ENCODE results near the gene INPP4B. TPM values are rescaled to one million over a fixed set of nuclear protein-coding genes. Genes with fewer than 3 reads are reported as not detected.

INPP4B gene
- total and polyA plus RNA-seq, 3 experiments from 2014 or later, result 50.3 to 52.6 (median 52.6) TPM

- Histone ChIP-seq H3K4me3 (ENCODE audit: low read length) (no peak overlapping the region), H3K4me1 (ENCODE audit: insufficient read depth, low read length) (no peaks in the 10 kb centered on the region), H3K27ac (ENCODE audit: low read depth, low read length) (no peak overlapping the region), H3K9me3 (ENCODE audit: low read length) (no peaks in the 10 kb centered on the region), H3K36me3 (ENCODE audit: insufficient read depth, low read length) (peaks cover 14% of the 10 kb centered on the region), H3K27me3 (ENCODE audit: insufficient read depth, low read length, poor library complexity, severe bottlenecking) (no peaks in the 10 kb centered on the region)
- DNase-seq, result no peak
- Mint-ChIP-seq H3K4me1 (peaks cover 0 to 6% (median 0%) of the 10 kb centered on the region in 3 donors), H3K9me3 (no peaks in the 10 kb centered on the region), H3K4me3 (no peak overlapping the region), H3K27ac (no peak overlapping the region), H3K36me3 (peaks cover 7 to 52% (median 30%) of the 10 kb centered on the region in 3 donors), H3K27me3 (no peaks in the 10 kb centered on the region)
- CTCF ChIA-PET, result no interaction called here
- POLR2A ChIA-PET, result no interaction called here
Measured at GRCh38 chr4:142097015-142097414, 749.1 kb downstream of the INPP4B start.

- Mint-ChIP-seq H3K27me3 (no peaks in the 10 kb centered on the region), H3K36me3 (peaks cover 7 to 49% (median 32%) of the 10 kb centered on the region in 3 donors), H3K9me3 (no peaks in the 10 kb centered on the region), H3K4me1 (peaks cover 0 to 6% (median 0%) of the 10 kb centered on the region in 3 donors), H3K27ac (no peak overlapping the region), H3K4me3 (no peak overlapping the region)
- Histone ChIP-seq H3K27ac (ENCODE audit: low read depth, low read length) (no peak overlapping the region), H3K4me3 (ENCODE audit: low read length) (no peak overlapping the region), H3K27me3 (ENCODE audit: insufficient read depth, low read length, poor library complexity, severe bottlenecking) (no peaks in the 10 kb centered on the region), H3K36me3 (ENCODE audit: insufficient read depth, low read length) (peaks cover 13% of the 10 kb centered on the region), H3K9me3 (ENCODE audit: low read length) (no peaks in the 10 kb centered on the region), H3K4me1 (ENCODE audit: insufficient read depth, low read length) (no peaks in the 10 kb centered on the region)
- ChIA-PET CTCF (no interaction called here), POLR2A (no interaction called here)
- no peak for DNase-seq
Measured at GRCh38 chr4:142095886-142096605, 750.1 kb downstream of the INPP4B start.

- Mint-ChIP-seq H3K36me3 (peaks cover 7 to 40% (median 20%) of the 10 kb centered on the region in 3 donors), H3K4me1 (peaks cover 0 to 4% (median 0%) of the 10 kb centered on the region in 3 donors), H3K27me3 (no peaks in the 10 kb centered on the region), H3K27ac (no peak overlapping the region), H3K4me3 (no peak overlapping the region), H3K9me3 (no peaks in the 10 kb centered on the region)
- no peaks in the 10 kb centered on the region for H3K9me3 ChIP-seq (ENCODE audit: low read length)
- H3K4me3 ChIP-seq (ENCODE audit: low read length), result no peak overlapping the region
- H3K27ac ChIP-seq (ENCODE audit: low read depth, low read length), result no peak overlapping the region
- peaks cover 6% of the 10 kb centered on the region for H3K36me3 ChIP-seq (ENCODE audit: insufficient read depth, low read length)
- ChIA-PET CTCF (no interaction called here), POLR2A (no interaction called here)
- H3K27me3 ChIP-seq (ENCODE audit: insufficient read depth, low read length, poor library complexity, severe bottlenecking), result no peaks in the 10 kb centered on the region
- H3K4me1 ChIP-seq (ENCODE audit: insufficient read depth, low read length), result no peaks in the 10 kb centered on the region
- no peak for DNase-seq
Measured at GRCh38 chr4:142092941-142093340, 753.2 kb downstream of the INPP4B start.

GRCh38 chr4:142091691-142092182 is 754.4 kb downstream of the INPP4B start:
- ChIA-PET POLR2A (no interaction called here), CTCF (no interaction called here)
- Histone ChIP-seq H3K9me3 (ENCODE audit: low read length) (no peaks in the 10 kb centered on the region), H3K27me3 (ENCODE audit: insufficient read depth, low read length, poor library complexity, severe bottlenecking) (no peaks in the 10 kb centered on the region), H3K36me3 (ENCODE audit: insufficient read depth, low read length) (peaks cover 6% of the 10 kb centered on the region), H3K4me1 (ENCODE audit: insufficient read depth, low read length) (no peaks in the 10 kb centered on the region), H3K27ac (ENCODE audit: low read depth, low read length) (no peak overlapping the region), H3K4me3 (ENCODE audit: low read length) (no peak overlapping the region)
- Mint-ChIP-seq H3K27me3 (no peaks in the 10 kb centered on the region), H3K36me3 (peaks cover 7 to 43% (median 20%) of the 10 kb centered on the region in 3 donors), H3K27ac (peak overlapping the region in 1 of 8 donors; percentile 4), H3K4me3 (no peak overlapping the region), H3K9me3 (no peaks in the 10 kb centered on the region), H3K4me1 (peaks cover 0 to 4% (median 0%) of the 10 kb centered on the region in 3 donors)
- DNase-seq, result no peak

GRCh38 chr4:142091085-142091513 is 755.0 kb downstream of the INPP4B start:
- H3K4me1 Mint-ChIP-seq, result peaks cover 0 to 4% (median 0%) of the 10 kb centered on the region in 3 donors
- Histone ChIP-seq H3K27me3 (ENCODE audit: insufficient read depth, low read length, poor library complexity, severe bottlenecking) (no peaks in the 10 kb centered on the region), H3K4me3 (ENCODE audit: low read length) (no peak overlapping the region), H3K9me3 (ENCODE audit: low read length) (no peaks in the 10 kb centered on the region), H3K36me3 (ENCODE audit: insufficient read depth, low read length) (peaks cover 6% of the 10 kb centered on the region), H3K4me1 (ENCODE audit: insufficient read depth, low read length) (no peaks in the 10 kb centered on the region), H3K27ac (ENCODE audit: low read depth, low read length) (no peak overlapping the region)
- H3K27ac Mint-ChIP-seq, result no peak overlapping the region
- peaks cover 6 to 49% (median 19%) of the 10 kb centered on the region in 3 donors for H3K36me3 Mint-ChIP-seq
- no peaks in the 10 kb centered on the region for H3K9me3 Mint-ChIP-seq
- H3K4me3 Mint-ChIP-seq, result no peak overlapping the region
- no peak for DNase-seq
- POLR2A ChIA-PET, result no interaction called here
- CTCF ChIA-PET, result no interaction called here
- no peaks in the 10 kb centered on the region for H3K27me3 Mint-ChIP-seq

GRCh38 chr4:142088906-142089305 is 757.2 kb downstream of the INPP4B start:
- peaks cover 0 to 4% (median 3%) of the 10 kb centered on the region in 3 donors for H3K4me1 Mint-ChIP-seq
- no peak overlapping the region for H3K4me3 ChIP-seq (ENCODE audit: low read length)
- H3K27ac ChIP-seq (ENCODE audit: low read depth, low read length), result no peak overlapping the region
- H3K27me3 ChIP-seq (ENCODE audit: insufficient read depth, low read length, poor library complexity, severe bottlenecking), result no peaks in the 10 kb centered on the region
- ChIA-PET POLR2A (no interaction called here), CTCF (no interaction called here)
- peak overlapping the region in 1 of 8 donors; percentile 79 for H3K27ac Mint-ChIP-seq
- peaks cover 6 to 47% (median 14%) of the 10 kb centered on the region in 3 donors for H3K36me3 Mint-ChIP-seq
- no peak for DNase-seq
- H3K9me3 ChIP-seq (ENCODE audit: low read length), result no peaks in the 10 kb centered on the region
- no peak overlapping the region for H3K4me3 Mint-ChIP-seq
- peaks cover 6% of the 10 kb centered on the region for H3K36me3 ChIP-seq (ENCODE audit: insufficient read depth, low read length)
- H3K4me1 ChIP-seq (ENCODE audit: insufficient read depth, low read length), result no peaks in the 10 kb centered on the region
- no peaks in the 10 kb centered on the region for H3K9me3 Mint-ChIP-seq
- H3K27me3 Mint-ChIP-seq, result no peaks in the 10 kb centered on the region

GRCh38 chr4:142085513-142086292 is 760.4 kb downstream of the INPP4B start:
- no peak overlapping the region for H3K4me3 ChIP-seq (ENCODE audit: low read length)
- CTCF ChIA-PET, result no interaction called here
- Mint-ChIP-seq H3K4me3 (no peak overlapping the region), H3K36me3 (peaks cover 6 to 60% (median 10%) of the 10 kb centered on the region in 3 donors), H3K9me3 (no peaks in the 10 kb centered on the region), H3K4me1 (peaks cover 1 to 4% (median 3%) of the 10 kb centered on the region in 3 donors), H3K27ac (peak overlapping the region in 1 of 8 donors; percentile 12), H3K27me3 (no peaks in the 10 kb centered on the region)
- no peak overlapping the region for H3K27ac ChIP-seq (ENCODE audit: low read depth, low read length)
- H3K36me3 ChIP-seq (ENCODE audit: insufficient read depth, low read length), result peaks cover 14% of the 10 kb centered on the region
- DNase-seq, result no peak
- H3K9me3 ChIP-seq (ENCODE audit: low read length), result no peaks in the 10 kb centered on the region
- H3K4me1 ChIP-seq (ENCODE audit: insufficient read depth, low read length), result no peaks in the 10 kb centered on the region
- H3K27me3 ChIP-seq (ENCODE audit: insufficient read depth, low read length, poor library complexity, severe bottlenecking), result no peaks in the 10 kb centered on the region
- POLR2A ChIA-PET, result no interaction called here

GRCh38 chr4:142083264-142083663 is 762.8 kb downstream of the INPP4B start:
- Mint-ChIP-seq H3K27ac (no peak overlapping the region), H3K4me3 (no peak overlapping the region)

More at GRCh38 chr4:142083264-142083663, 762.8 kb downstream of the INPP4B start:
- H3K4me1 Mint-ChIP-seq, result peaks cover 0 to 5% (median 3%) of the 10 kb centered on the region in 3 donors
- no peak overlapping the region for H3K4me3 ChIP-seq (ENCODE audit: low read length)
- no peak overlapping the region for H3K27ac ChIP-seq (ENCODE audit: low read depth, low read length)
- peaks cover 14% of the 10 kb centered on the region for H3K36me3 ChIP-seq (ENCODE audit: insufficient read depth, low read length)
- H3K36me3 Mint-ChIP-seq, result peaks cover 6 to 67% (median 15%) of the 10 kb centered on the region in 3 donors
- H3K9me3 ChIP-seq (ENCODE audit: low read length), result no peaks in the 10 kb centered on the region
- CTCF ChIA-PET, result no interaction called here
- POLR2A ChIA-PET, result no interaction called here
- DNase-seq, result no peak
- no peaks in the 10 kb centered on the region for H3K27me3 ChIP-seq (ENCODE audit: insufficient read depth, low read length, poor library complexity, severe bottlenecking)
- no peaks in the 10 kb centered on the region for H3K27me3 Mint-ChIP-seq
- H3K4me1 ChIP-seq (ENCODE audit: insufficient read depth, low read length), result no peaks in the 10 kb centered on the region
- no peaks in the 10 kb centered on the region for H3K9me3 Mint-ChIP-seq
